Measurements from ENCODE around the gene P2RX7. TPM values are rescaled to one million over a fixed set of nuclear protein-coding genes. Genes with fewer than 3 reads are reported as not detected.

The P2RX7 gene
- total RNA-seq, 1 experiment from 2014 or later = 0.17 TPM

DNA sequence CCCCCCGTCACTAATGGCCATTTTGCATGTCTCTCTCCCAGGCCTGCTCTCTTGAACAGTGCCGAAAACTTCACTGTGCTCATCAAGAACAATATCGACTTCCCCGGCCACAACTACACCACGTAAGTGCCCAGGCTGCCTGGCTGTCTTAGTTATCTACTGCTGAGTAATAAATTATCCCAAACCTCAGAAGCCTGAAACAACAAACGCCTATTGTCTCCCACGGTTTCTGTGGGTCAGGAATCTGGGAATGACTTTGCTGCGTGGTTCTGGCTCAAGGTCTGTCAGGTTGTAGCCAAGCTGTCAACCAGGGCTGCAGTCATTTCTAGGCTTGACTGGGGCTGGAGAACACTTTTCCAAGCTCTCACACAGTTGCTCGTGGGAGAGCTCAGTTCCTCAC lies 32.6 kb downstream of the P2RX7 start:
- no peak overlapping the region for H3K27ac ChIP-seq (ENCODE audit: low read depth, low read length, poor library complexity, severe bottlenecking)
- no TSS peak for BruUV-seq (replicated peaks)
- no peak for DNase-seq (ENCODE audit: low spot score)
- H3K4me1 ChIP-seq (ENCODE audit: insufficient read depth, low read length, poor library complexity, severe bottlenecking) = no peaks in the 10 kb centered on the region
- intact Hi-C loops (cut with micrococcal nuclease; ENCODE audit: unreplicated experiment) = no loop called here
- no peaks in the 10 kb centered on the region for H3K9me3 ChIP-seq (ENCODE audit: low read depth, low read length, poor library complexity, severe bottlenecking)
- no peaks in the 10 kb centered on the region for H3K36me3 ChIP-seq (ENCODE audit: insufficient read depth, low read length, poor library complexity, severe bottlenecking)
- no peaks in the 10 kb centered on the region for H3K27me3 ChIP-seq (replicated peaks; ENCODE audit: insufficient read depth, low read depth, low read length, poor library complexity)
- no peak for TF ChIP-seq EZH2 (IDR thresholded peaks at IDR 0.05; ENCODE audit: borderline replicate concordance, low read depth, low read length, poor library complexity, severe bottlenecking)
- TF ChIP-seq, protein P1, sequence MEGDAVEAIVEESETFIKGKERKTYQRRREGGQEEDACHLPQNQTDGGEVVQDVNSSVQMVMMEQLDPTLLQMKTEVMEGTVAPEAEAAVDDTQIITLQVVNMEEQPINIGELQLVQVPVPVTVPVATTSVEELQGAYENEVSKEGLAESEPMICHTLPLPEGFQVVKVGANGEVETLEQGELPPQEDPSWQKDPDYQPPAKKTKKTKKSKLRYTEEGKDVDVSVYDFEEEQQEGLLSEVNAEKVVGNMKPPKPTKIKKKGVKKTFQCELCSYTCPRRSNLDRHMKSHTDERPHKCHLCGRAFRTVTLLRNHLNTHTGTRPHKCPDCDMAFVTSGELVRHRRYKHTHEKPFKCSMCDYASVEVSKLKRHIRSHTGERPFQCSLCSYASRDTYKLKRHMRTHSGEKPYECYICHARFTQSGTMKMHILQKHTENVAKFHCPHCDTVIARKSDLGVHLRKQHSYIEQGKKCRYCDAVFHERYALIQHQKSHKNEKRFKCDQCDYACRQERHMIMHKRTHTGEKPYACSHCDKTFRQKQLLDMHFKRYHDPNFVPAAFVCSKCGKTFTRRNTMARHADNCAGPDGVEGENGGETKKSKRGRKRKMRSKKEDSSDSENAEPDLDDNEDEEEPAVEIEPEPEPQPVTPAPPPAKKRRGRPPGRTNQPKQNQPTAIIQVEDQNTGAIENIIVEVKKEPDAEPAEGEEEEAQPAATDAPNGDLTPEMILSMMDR (conservative IDR thresholded peaks at IDR 0.05; ENCODE audit: low read depth, low read length) = no peak
- ChIA-PET CTCF (no interaction called here), POLR2A (ENCODE audit: low non-redundant PET) (no interaction called here)
- H3K4me3 ChIP-seq (ENCODE audit: low read depth, low read length, poor library complexity, severe bottlenecking) = no peak overlapping the region

DNA sequence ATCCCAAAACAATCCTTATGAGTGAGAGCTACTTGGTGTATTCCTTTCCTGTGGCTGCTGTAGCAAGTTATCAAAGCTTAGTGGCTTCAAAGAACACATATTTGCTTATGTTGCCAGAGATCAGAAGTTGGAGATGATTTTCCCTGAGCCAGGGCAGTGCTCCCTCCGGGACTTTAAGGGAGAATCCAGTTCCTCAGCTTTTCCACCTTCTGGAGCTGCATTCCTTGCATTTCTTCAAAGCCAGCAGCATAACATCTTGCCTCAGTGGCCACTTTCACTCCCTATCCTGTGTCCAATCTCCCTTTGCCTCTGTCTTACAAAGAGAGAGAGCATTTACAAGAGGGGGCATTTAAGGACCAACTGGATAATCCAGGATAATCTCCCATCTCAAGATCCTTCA lies 33.7 kb downstream of the P2RX7 start:
- Histone ChIP-seq H3K36me3 (ENCODE audit: insufficient read depth, low read length, poor library complexity, severe bottlenecking) (no peaks in the 10 kb centered on the region), H3K4me1 (ENCODE audit: insufficient read depth, low read length, poor library complexity, severe bottlenecking) (no peaks in the 10 kb centered on the region), H3K9me3 (ENCODE audit: low read depth, low read length, poor library complexity, severe bottlenecking) (no peaks in the 10 kb centered on the region), H3K4me3 (ENCODE audit: low read depth, low read length, poor library complexity, severe bottlenecking) (no peak overlapping the region), H3K27ac (ENCODE audit: low read depth, low read length, poor library complexity, severe bottlenecking) (no peak overlapping the region), H3K27me3 (replicated peaks; ENCODE audit: insufficient read depth, low read depth, low read length, poor library complexity) (no peaks in the 10 kb centered on the region)
- no TSS peak for BruUV-seq (replicated peaks)
- DNase-seq (ENCODE audit: low spot score) = no peak
- POLR2A ChIA-PET (ENCODE audit: low non-redundant PET) = no interaction called here
- intact Hi-C loops (cut with micrococcal nuclease; ENCODE audit: unreplicated experiment) = no loop called here
- TF ChIP-seq, protein P1 (conservative IDR thresholded peaks at IDR 0.05; ENCODE audit: low read depth, low read length) = no peak
- TF ChIP-seq EZH2 (IDR thresholded peaks at IDR 0.05; ENCODE audit: borderline replicate concordance, low read depth, low read length, poor library complexity, severe bottlenecking) = no peak
- CTCF ChIA-PET = no interaction called here

DNA sequence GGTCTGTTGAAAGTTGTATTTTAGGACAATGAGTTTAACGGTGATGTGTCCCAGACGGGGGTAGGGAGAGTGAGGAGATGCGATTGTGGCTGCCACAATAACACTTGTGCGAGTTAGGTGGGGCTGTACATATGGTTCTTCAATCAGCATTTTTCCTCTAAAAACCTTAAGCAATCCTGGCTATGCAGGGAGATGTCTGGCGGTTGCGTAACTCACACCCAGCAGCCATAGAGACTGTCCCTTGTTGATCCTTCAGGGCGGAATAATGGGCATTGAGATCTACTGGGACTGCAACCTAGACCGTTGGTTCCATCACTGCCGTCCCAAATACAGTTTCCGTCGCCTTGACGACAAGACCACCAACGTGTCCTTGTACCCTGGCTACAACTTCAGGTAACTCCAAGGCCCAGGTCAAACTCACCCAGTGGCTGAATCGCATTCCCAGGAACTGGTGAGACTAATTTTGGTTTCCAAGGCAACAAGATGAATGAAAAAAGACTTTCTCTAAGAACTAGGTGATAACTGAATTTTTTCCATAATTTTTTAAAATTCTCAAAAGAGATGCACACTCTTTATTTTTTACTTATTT lies 34.6 kb downstream of the P2RX7 start:
- Histone ChIP-seq H3K27ac (ENCODE audit: low read depth, low read length, poor library complexity, severe bottlenecking) (no peak overlapping the region), H3K4me3 (ENCODE audit: low read depth, low read length, poor library complexity, severe bottlenecking) (no peak overlapping the region), H3K4me1 (ENCODE audit: insufficient read depth, low read length, poor library complexity, severe bottlenecking) (no peaks in the 10 kb centered on the region), H3K9me3 (ENCODE audit: low read depth, low read length, poor library complexity, severe bottlenecking) (no peaks in the 10 kb centered on the region), H3K27me3 (replicated peaks; ENCODE audit: insufficient read depth, low read depth, low read length, poor library complexity) (no peaks in the 10 kb centered on the region), H3K36me3 (ENCODE audit: insufficient read depth, low read length, poor library complexity, severe bottlenecking) (no peaks in the 10 kb centered on the region)
- CTCF ChIA-PET = interaction anchor here (0.6 kb wide), 1 partner anchor 40 kb away, joined by 3 read pairs; no protein-coding TSS in a partner anchor
- no peak for DNase-seq (ENCODE audit: low spot score)
- POLR2A ChIA-PET (ENCODE audit: low non-redundant PET) = interaction anchor here (0.6 kb wide), 1 partner anchor 25 kb away, joined by 3 read pairs; no protein-coding TSS in a partner anchor
- intact Hi-C loops (cut with micrococcal nuclease; ENCODE audit: unreplicated experiment) = no loop called here
- BruUV-seq (replicated peaks) = no TSS peak
- TF ChIP-seq, protein P1 (conservative IDR thresholded peaks at IDR 0.05; ENCODE audit: low read depth, low read length) = no peak
- TF ChIP-seq EZH2 (IDR thresholded peaks at IDR 0.05; ENCODE audit: borderline replicate concordance, low read depth, low read length, poor library complexity, severe bottlenecking) = no peak

Data from A673 (cell line).